ENCODE results near the gene ATG14. TPM values are rescaled to one million over a fixed set of nuclear protein-coding genes. Genes with fewer than 3 reads are reported as not detected.
"Not testable (repeated sequence)": the region's sequence is repeated elsewhere in the genome, so short reads cannot be mapped to it uniquely, and the experiment has no call there.

ATG14 gene
- total RNA-seq, 1 experiment from 2014 or later = 8.3 TPM

- Histone ChIP-seq H3K4me3 (no peak overlapping the region), H3K27me3 (replicated peaks) (0 out of 2 replicates have a peak, but pooled peaks cover 4% of the 10 kb centered on the region)
- DNase-seq (ENCODE audit: low read depth in 1 of 2, low spot score in 2 of 2) = no peak
Observed at GRCh38 chr14:55425091-55425490, 13.5 kb upstream of the ATG14 start.

GRCh38 chr14:55423969-55424368, 12.3 kb upstream of the ATG14 start:
- Histone ChIP-seq H3K27ac (no peak overlapping the region), H3K36me3 (no peaks in the 10 kb centered on the region), H3K4me1 (replicated peaks) (no peaks in the 10 kb centered on the region), H3K9me3 (replicated peaks) (no peaks in the 10 kb centered on the region), H3K27me3 (replicated peaks) (0 out of 2 replicates have a peak, but pooled peaks cover 4% of the 10 kb centered on the region), H3K4me3 (no peak overlapping the region)
- DNase-seq (ENCODE audit: low read depth in 1 of 2, low spot score in 2 of 2) = no peak

More at GRCh38 chr14:55425091-55425490, 13.5 kb upstream of the ATG14 start:
- no peaks in the 10 kb centered on the region for H3K36me3 ChIP-seq
- no peaks in the 10 kb centered on the region for H3K4me1 ChIP-seq (replicated peaks)
- no peaks in the 10 kb centered on the region for H3K9me3 ChIP-seq (replicated peaks)
- H3K27ac ChIP-seq = no peak overlapping the region

- not testable (repeated sequence) for H3K36me3 ChIP-seq; H3K27ac ChIP-seq; H3K4me1 ChIP-seq (replicated peaks); H3K9me3 ChIP-seq (replicated peaks); H3K4me3 ChIP-seq; DNase-seq (ENCODE audit: low read depth in 1 of 2, low spot score in 2 of 2); H3K27me3 ChIP-seq (replicated peaks)
Observed at GRCh38 chr14:55422338-55422737, 10.7 kb upstream of the ATG14 start.

GRCh38 chr14:55419663-55420062, 8.0 kb upstream of the ATG14 start:
- Histone ChIP-seq H3K4me1 (replicated peaks) (no peaks in the 10 kb centered on the region), H3K9me3 (replicated peaks) (no peaks in the 10 kb centered on the region), H3K27me3 (replicated peaks) (peaks cover 14% of the 10 kb centered on the region; the same call in 1 of the 2 replicates), H3K27ac (no peak overlapping the region), H3K4me3 (no peak overlapping the region), H3K36me3 (no peaks in the 10 kb centered on the region)
- no peak for DNase-seq (ENCODE audit: low read depth in 1 of 2, low spot score in 2 of 2)

GRCh38 chr14:55418411-55418810, 6.8 kb upstream of the ATG14 start:
- H3K9me3 ChIP-seq (replicated peaks) = no peaks in the 10 kb centered on the region
- H3K36me3 ChIP-seq = no peaks in the 10 kb centered on the region
- no peak for DNase-seq (ENCODE audit: low read depth in 1 of 2, low spot score in 2 of 2)
- H3K4me1 ChIP-seq (replicated peaks) = no peaks in the 10 kb centered on the region
- no peak overlapping the region for H3K4me3 ChIP-seq
- peaks cover 12% of the 10 kb centered on the region; the same call in 1 of the 2 replicates for H3K27me3 ChIP-seq (replicated peaks)
- no peak overlapping the region for H3K27ac ChIP-seq

- no peak overlapping the region for H3K4me3 ChIP-seq
- peaks cover 11% of the 10 kb centered on the region; the same call in 1 of the 2 replicates for H3K27me3 ChIP-seq (replicated peaks)
- no peaks in the 10 kb centered on the region for H3K4me1 ChIP-seq (replicated peaks)
- no peak overlapping the region for H3K27ac ChIP-seq
- DNase-seq (ENCODE audit: low read depth in 1 of 2, low spot score in 2 of 2) = no peak
- no peaks in the 10 kb centered on the region for H3K36me3 ChIP-seq
- no peaks in the 10 kb centered on the region for H3K9me3 ChIP-seq (replicated peaks)
Observed at GRCh38 chr14:55417955-55418354, 6.3 kb upstream of the ATG14 start.

- no peak for DNase-seq (ENCODE audit: low read depth in 1 of 2, low spot score in 2 of 2)
- H3K9me3 ChIP-seq (replicated peaks) = no peaks in the 10 kb centered on the region
- peaks cover 6% of the 10 kb centered on the region for H3K4me1 ChIP-seq (replicated peaks)
- no peak overlapping the region for H3K27ac ChIP-seq
- H3K4me3 ChIP-seq = no peak overlapping the region
- no peaks in the 10 kb centered on the region for H3K36me3 ChIP-seq
- peaks cover 11% of the 10 kb centered on the region; the same call in 1 of the 2 replicates for H3K27me3 ChIP-seq (replicated peaks)
Observed at GRCh38 chr14:55416866-55417265, 5.2 kb upstream of the ATG14 start.

GRCh38 chr14:55414551-55414950, 2.9 kb upstream of the ATG14 start:
- Histone ChIP-seq H3K27me3 (replicated peaks) (peaks cover 11% of the 10 kb centered on the region; the same call in 1 of the 2 replicates), H3K27ac (no peak overlapping the region), H3K9me3 (replicated peaks) (no peaks in the 10 kb centered on the region), H3K4me1 (replicated peaks) (peaks cover 15% of the 10 kb centered on the region), H3K36me3 (peaks cover 4% of the 10 kb centered on the region; the same call in 1 of the 2 replicates), H3K4me3 (no peak overlapping the region)
- no peak for DNase-seq (ENCODE audit: low read depth in 1 of 2, low spot score in 2 of 2)

- Histone ChIP-seq H3K27ac (no peak overlapping the region), H3K4me1 (replicated peaks) (peaks cover 15% of the 10 kb centered on the region), H3K27me3 (replicated peaks) (peaks cover 11% of the 10 kb centered on the region; the same call in 1 of the 2 replicates), H3K9me3 (replicated peaks) (no peaks in the 10 kb centered on the region), H3K36me3 (peaks cover 4% of the 10 kb centered on the region; the same call in 1 of the 2 replicates), H3K4me3 (no peak overlapping the region)
- DNase-seq (ENCODE audit: low read depth in 1 of 2, low spot score in 2 of 2) = no peak
Observed at GRCh38 chr14:55412676-55413075, 1.0 kb upstream of the ATG14 start.

GRCh38 chr14:55410876-55411275, 754 bp downstream of the ATG14 start:
- DNase-seq (ENCODE audit: low read depth in 1 of 2, low spot score in 2 of 2) = no peak
- Histone ChIP-seq H3K27ac (peak overlapping the region; percentile 56; the same call in 1 of the 2 replicates), H3K4me3 (peak overlapping the region; percentile 86), H3K27me3 (replicated peaks) (peaks cover 8% of the 10 kb centered on the region; the same call in 1 of the 2 replicates), H3K36me3 (peaks cover 4% of the 10 kb centered on the region; the same call in 1 of the 2 replicates), H3K4me1 (replicated peaks) (peaks cover 15% of the 10 kb centered on the region), H3K9me3 (replicated peaks) (no peaks in the 10 kb centered on the region)

GRCh38 chr14:55404173-55404854, 7.3 kb downstream of the ATG14 start:
- no peak overlapping the region for H3K4me3 ChIP-seq

GRCh38 chr14:55401751-55402150, 9.9 kb downstream of the ATG14 start:
- DNase-seq (ENCODE audit: low read depth in 1 of 2, low spot score in 2 of 2) = no peak
- no peaks in the 10 kb centered on the region for H3K9me3 ChIP-seq (replicated peaks)
- H3K27ac ChIP-seq = no peak overlapping the region
- H3K27me3 ChIP-seq (replicated peaks) = no peaks in the 10 kb centered on the region
- H3K4me3 ChIP-seq = no peak overlapping the region
- no peaks in the 10 kb centered on the region for H3K36me3 ChIP-seq
- peaks cover 20% of the 10 kb centered on the region for H3K4me1 ChIP-seq (replicated peaks)

More at GRCh38 chr14:55404173-55404854, 7.3 kb downstream of the ATG14 start:
- H3K27me3 ChIP-seq (replicated peaks) = no peaks in the 10 kb centered on the region
- H3K9me3 ChIP-seq (replicated peaks) = no peaks in the 10 kb centered on the region
- DNase-seq (ENCODE audit: low read depth in 1 of 2, low spot score in 2 of 2) = no peak
- H3K27ac ChIP-seq = no peak overlapping the region
- no peaks in the 10 kb centered on the region for H3K36me3 ChIP-seq
- H3K4me1 ChIP-seq (replicated peaks) = peaks cover 7% of the 10 kb centered on the region

GRCh38 chr14:55399852-55400251, 11.8 kb downstream of the ATG14 start:
- Histone ChIP-seq H3K27me3 (replicated peaks) (no peaks in the 10 kb centered on the region), H3K4me3 (no peak overlapping the region), H3K4me1 (replicated peaks) (peaks cover 20% of the 10 kb centered on the region), H3K36me3 (no peaks in the 10 kb centered on the region), H3K27ac (no peak overlapping the region), H3K9me3 (replicated peaks) (no peaks in the 10 kb centered on the region)
- no peak for DNase-seq (ENCODE audit: low read depth in 1 of 2, low spot score in 2 of 2)

- Histone ChIP-seq H3K27me3 (replicated peaks) (no peaks in the 10 kb centered on the region), H3K4me3 (no peak overlapping the region), H3K36me3 (no peaks in the 10 kb centered on the region), H3K9me3 (replicated peaks) (no peaks in the 10 kb centered on the region), H3K27ac (no peak overlapping the region), H3K4me1 (replicated peaks) (peaks cover 20% of the 10 kb centered on the region)
- no peak for DNase-seq (ENCODE audit: low read depth in 1 of 2, low spot score in 2 of 2)
Observed at GRCh38 chr14:55399183-55399582, 12.4 kb downstream of the ATG14 start.

All from SJSA1 (cell line).